SIG-M5 treated with dmso at 0.1 percent for 504 hours (cell line): ENCODE results near the gene TFIP11.

ENCODE experiments used
- DNase-seq: peaks from one replicate; lab custom pipeline; 2025; ENCODE audit not compliant: unreplicated experiment; lab: John Stamatoyannopoulos, UW

TFIP11 gene

GRCh38 chr22:26450453-26451185, 61.7 kb downstream of the TFIP11 start:
- no peak for DNase-seq

GRCh38 chr22:26448941-26449340, 63.3 kb downstream of the TFIP11 start:
- no peak for DNase-seq

GRCh38 chr22:26448334-26448733, 63.9 kb downstream of the TFIP11 start:
- DNase-seq: no peak

GRCh38 chr22:26447584-26448329, 64.5 kb downstream of the TFIP11 start:
- DNase-seq: no peak

GRCh38 chr22:26446808-26447515, 65.3 kb downstream of the TFIP11 start:
- no peak for DNase-seq

- DNase-seq: no peak
Observed at GRCh38 chr22:26445577-26446275, 66.5 kb downstream of the TFIP11 start.

- DNase-seq: no peak
Observed at GRCh38 chr22:26444777-26445176, 67.5 kb downstream of the TFIP11 start.

- DNase-seq: no peak
Observed at GRCh38 chr22:26443901-26444690, 68.2 kb downstream of the TFIP11 start.

- DNase-seq: no peak
Observed at GRCh38 chr22:26442086-26442756, 70.1 kb downstream of the TFIP11 start.
